ENCODE measurements around the gene ANKRD27.

The ANKRD27 gene

GRCh38 chr19:32692727-32693061, 17.7 kb upstream of the ANKRD27 start:
- no peak for DNase-seq (ENCODE audit: low read depth, low spot score)
- TF ChIP-seq POLR2AphosphoS5 (IDR thresholded peaks at IDR 0.05; ENCODE audit: borderline replicate concordance, low read depth, low read length) (no peak), FOXP2 (optimal IDR thresholded peaks at IDR 0.05; ENCODE audit: control extremely low read depth, extremely low read length, insufficient read depth) (no peak), EZH2 (IDR thresholded peaks at IDR 0.05) (no peak)
- peak overlapping the region; percentile 85 for H3K9ac ChIP-seq (ENCODE audit: insufficient read length)
- H3K9me3 ChIP-seq (ENCODE audit: low read depth, low read length): no peaks in the 10 kb centered on the region
- peak overlapping the region; percentile 85 for H3K4me3 ChIP-seq
- peaks cover 27% of the 10 kb centered on the region; the same call in 1 of the 2 replicates for H3K36me3 ChIP-seq (ENCODE audit: insufficient read depth, low read length)
- no peak overlapping the region for H3K27ac ChIP-seq

GRCh38 chr19:32691952-32692726, 17.2 kb upstream of the ANKRD27 start:
- H3K4me3 ChIP-seq: peak overlapping the region; percentile 85
- TF ChIP-seq EZH2 (IDR thresholded peaks at IDR 0.05) (no peak), FOXP2 (optimal IDR thresholded peaks at IDR 0.05; ENCODE audit: control extremely low read depth, extremely low read length, insufficient read depth) (no peak), POLR2AphosphoS5 (IDR thresholded peaks at IDR 0.05; ENCODE audit: borderline replicate concordance, low read depth, low read length) (no peak)
- DNase-seq (ENCODE audit: low read depth, low spot score): no peak
- H3K27ac ChIP-seq: no peak overlapping the region
- peaks cover 21% of the 10 kb centered on the region; the same call in 1 of the 2 replicates for H3K36me3 ChIP-seq (ENCODE audit: insufficient read depth, low read length)
- H3K9me3 ChIP-seq (ENCODE audit: low read depth, low read length): no peaks in the 10 kb centered on the region
- peak overlapping the region; percentile 85 for H3K9ac ChIP-seq (ENCODE audit: insufficient read length)

DNA sequence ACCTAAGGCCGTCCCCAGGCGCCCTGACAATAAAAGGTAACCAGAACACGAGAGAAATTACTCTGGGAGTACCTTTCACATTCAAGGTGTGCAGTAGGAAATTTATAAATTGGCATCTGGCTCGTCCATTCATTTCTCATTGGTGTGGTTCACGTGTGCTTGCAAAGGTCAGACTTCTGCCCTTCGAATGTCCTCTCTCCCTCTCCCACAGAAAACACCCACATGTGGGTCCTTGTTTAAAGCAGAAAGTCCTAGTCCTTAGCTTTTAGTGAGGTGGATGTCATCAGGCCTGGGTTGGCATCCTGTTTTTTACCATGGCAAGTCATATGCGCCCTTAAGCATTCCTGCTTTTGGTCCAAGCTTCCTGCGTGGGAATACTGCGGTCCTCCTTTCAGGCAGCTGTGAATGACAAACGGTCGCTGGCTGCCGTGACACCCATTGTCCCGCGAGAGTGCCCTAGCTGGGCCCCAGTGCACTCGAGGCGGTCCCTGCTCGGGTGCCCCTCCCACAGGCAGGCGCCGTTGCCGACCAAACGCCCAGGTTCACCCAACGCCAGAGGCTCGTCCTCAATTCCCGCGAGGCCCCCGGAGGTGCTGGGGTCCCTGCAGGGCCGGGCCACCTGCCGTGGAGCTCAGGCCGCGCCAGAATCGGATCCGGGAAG, 16.4 kb upstream of the ANKRD27 start, which contains the start of gene NUDT19:
TSS of gene NUDT19 (plus strand) at position 531 of the 661 bp plus-strand sequence. CDS start 140 bp downstream, outside the sequence.
- DNase-seq (ENCODE audit: low read depth, low spot score): no peak
- Histone ChIP-seq H3K9me3 (ENCODE audit: low read depth, low read length) (no peaks in the 10 kb centered on the region), H3K27ac (0 out of 2 replicates have a peak within 1 kb of the TSS, but pooled peaks have one; percentile 25), H3K4me3 (peak within 1 kb of the TSS; percentile 85), H3K9ac (ENCODE audit: insufficient read length) (peak within 1 kb of the TSS; percentile 85), H3K36me3 (ENCODE audit: insufficient read depth, low read length) (peaks cover 18% of the 10 kb centered on the region; the same call in 1 of the 2 replicates)
- TF ChIP-seq POLR2AphosphoS5 (IDR thresholded peaks at IDR 0.05; ENCODE audit: borderline replicate concordance, low read depth, low read length): peak; percentile 82
- no peak for TF ChIP-seq FOXP2 (optimal IDR thresholded peaks at IDR 0.05; ENCODE audit: control extremely low read depth, extremely low read length, insufficient read depth)
- TF ChIP-seq EZH2 (IDR thresholded peaks at IDR 0.05): no peak

- H3K9ac ChIP-seq (ENCODE audit: insufficient read length): no peak overlapping the region
- H3K36me3 ChIP-seq (ENCODE audit: insufficient read depth, low read length): no peaks in the 10 kb centered on the region; the same call in 1 of the 2 replicates
- DNase-seq (ENCODE audit: low read depth, low spot score): no peak
- no peak overlapping the region for H3K4me3 ChIP-seq
- H3K27ac ChIP-seq: no peak overlapping the region
- no peaks in the 10 kb centered on the region for H3K9me3 ChIP-seq (ENCODE audit: low read depth, low read length)
- no peak for TF ChIP-seq FOXP2 (optimal IDR thresholded peaks at IDR 0.05; ENCODE audit: control extremely low read depth, extremely low read length, insufficient read depth)
Observed at GRCh38 chr19:32688311-32688710, 13.3 kb upstream of the ANKRD27 start.

- DNase-seq (ENCODE audit: low read depth, low spot score): no peak
- no peak overlapping the region for H3K4me3 ChIP-seq
- H3K27ac ChIP-seq: no peak overlapping the region
- H3K9ac ChIP-seq (ENCODE audit: insufficient read length): no peak overlapping the region
- TF ChIP-seq POLR2AphosphoS5 (IDR thresholded peaks at IDR 0.05; ENCODE audit: borderline replicate concordance, low read depth, low read length): no peak
- no peak for TF ChIP-seq EZH2 (IDR thresholded peaks at IDR 0.05)
- no peak for TF ChIP-seq FOXP2 (optimal IDR thresholded peaks at IDR 0.05; ENCODE audit: control extremely low read depth, extremely low read length, insufficient read depth)
- H3K9me3 ChIP-seq (ENCODE audit: low read depth, low read length): no peaks in the 10 kb centered on the region
- H3K36me3 ChIP-seq (ENCODE audit: insufficient read depth, low read length): no peaks in the 10 kb centered on the region
Observed at GRCh38 chr19:32687681-32688080, 12.7 kb upstream of the ANKRD27 start.

GRCh38 chr19:32686847-32687475, 12.0 kb upstream of the ANKRD27 start:
- Histone ChIP-seq H3K36me3 (ENCODE audit: insufficient read depth, low read length) (no peaks in the 10 kb centered on the region), H3K27ac (no peak overlapping the region), H3K9me3 (ENCODE audit: low read depth, low read length) (no peaks in the 10 kb centered on the region), H3K9ac (ENCODE audit: insufficient read length) (no peak overlapping the region), H3K4me3 (no peak overlapping the region)
- no peak for DNase-seq (ENCODE audit: low read depth, low spot score)
- TF ChIP-seq POLR2AphosphoS5 (IDR thresholded peaks at IDR 0.05; ENCODE audit: borderline replicate concordance, low read depth, low read length) (no peak), FOXP2 (optimal IDR thresholded peaks at IDR 0.05; ENCODE audit: control extremely low read depth, extremely low read length, insufficient read depth) (no peak), EZH2 (IDR thresholded peaks at IDR 0.05) (no peak)

DNA sequence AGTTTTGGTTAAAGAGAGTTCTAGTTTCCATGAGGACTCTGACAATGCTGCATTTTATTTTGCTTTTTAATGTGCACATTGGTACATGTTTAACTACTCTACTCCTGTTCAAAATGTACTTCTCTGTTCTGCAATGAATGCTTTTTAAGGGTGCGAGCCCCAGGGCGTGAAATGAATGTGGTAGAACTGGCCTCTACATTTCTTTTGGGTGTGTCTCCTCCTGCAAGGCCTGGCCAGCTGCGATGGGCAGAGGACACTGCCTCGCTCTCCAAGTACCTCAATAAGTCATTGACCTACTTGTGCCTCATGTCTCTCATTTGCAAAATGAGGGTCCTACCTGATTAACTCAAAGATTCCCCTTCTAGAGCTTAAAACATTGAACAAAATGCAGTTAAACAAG, 7.3 kb upstream of the ANKRD27 start:
- Histone ChIP-seq H3K36me3 (ENCODE audit: insufficient read depth, low read length) (no peaks in the 10 kb centered on the region), H3K27ac (no peak overlapping the region), H3K9me3 (ENCODE audit: low read depth, low read length) (no peaks in the 10 kb centered on the region), H3K9ac (ENCODE audit: insufficient read length) (no peak overlapping the region), H3K4me3 (no peak overlapping the region)
- DNase-seq (ENCODE audit: low read depth, low spot score): no peak
- no peak for TF ChIP-seq POLR2AphosphoS5 (IDR thresholded peaks at IDR 0.05; ENCODE audit: borderline replicate concordance, low read depth, low read length)
- no peak for TF ChIP-seq FOXP2 (optimal IDR thresholded peaks at IDR 0.05; ENCODE audit: control extremely low read depth, extremely low read length, insufficient read depth)
- no peak for TF ChIP-seq EZH2 (IDR thresholded peaks at IDR 0.05)

GRCh38 chr19:32680986-32681385, 6.0 kb upstream of the ANKRD27 start:
- Histone ChIP-seq H3K4me3 (no peak overlapping the region), H3K36me3 (ENCODE audit: insufficient read depth, low read length) (no peaks in the 10 kb centered on the region), H3K9ac (ENCODE audit: insufficient read length) (no peak overlapping the region), H3K9me3 (ENCODE audit: low read depth, low read length) (no peaks in the 10 kb centered on the region), H3K27ac (no peak overlapping the region)
- no peak for DNase-seq (ENCODE audit: low read depth, low spot score)
- TF ChIP-seq POLR2AphosphoS5 (IDR thresholded peaks at IDR 0.05; ENCODE audit: borderline replicate concordance, low read depth, low read length): no peak
- TF ChIP-seq EZH2 (IDR thresholded peaks at IDR 0.05): no peak
- TF ChIP-seq FOXP2 (optimal IDR thresholded peaks at IDR 0.05; ENCODE audit: control extremely low read depth, extremely low read length, insufficient read depth): no peak

Data from SK-N-MC (cell line).